Vagina (tissue), 2 donors: Measurements from ENCODE around the gene IGSF9.

ENCODE experiments used
- POLR2A ChIP-seq, 2 donors: fragments of 450-650 bp; IDR thresholded peaks; one replicate each; pipeline ENCODE4 v1.6.1; 2017; ENCODE audit warnings: antibody characterized with exemption in 2 of 2, mild to moderate bottlenecking in 2 of 2, moderate library complexity in 2 of 2
- POLR2AphosphoS5 ChIP-seq, 2 donors: sonication (generic); formaldehyde crosslinking; IDR thresholded peaks; one replicate each; pipeline ENCODE4 v1.9.0; 2017; ENCODE audit warnings: antibody characterized with exemption in 2 of 2, mild to moderate bottlenecking in 2 of 2, low read depth in 1 of 2; ENCODE audit not compliant: insufficient read depth in 1 of 2
- TF ChIP-seq, protein P1 (sequence below), 3 experiments: fragments of 450-650 bp in 2 of 3; fragments of 200-600 bp in 1 of 3; sonication (generic) in 1 of 3; IDR thresholded peaks; one replicate each; pipeline ENCODE4 v1.5.1; 2017 to 2019; ENCODE audit warnings: antibody characterized with exemption in 3 of 3, mild to moderate bottlenecking in 2 of 3, moderate library complexity in 2 of 3

DNA sequence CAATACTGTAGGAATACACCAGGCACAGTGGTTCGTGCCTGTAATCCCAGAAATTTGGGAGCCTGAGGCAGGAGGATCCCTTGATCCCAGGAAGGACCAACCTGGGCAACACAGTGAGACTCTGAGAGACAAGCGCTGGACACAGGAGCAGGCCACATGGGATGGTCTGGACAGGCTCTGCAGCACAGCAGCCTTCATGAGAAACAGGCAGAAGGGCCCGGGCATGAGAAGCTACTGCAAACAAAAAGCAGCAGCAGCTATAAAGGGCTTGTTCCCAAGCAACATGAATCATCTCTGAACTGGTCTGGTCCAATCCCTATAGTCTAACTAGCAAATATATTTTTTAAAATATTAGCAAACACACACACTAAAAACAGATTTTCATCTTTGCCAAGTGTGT lies 44.2 kb upstream of the IGSF9 start:
- TF ChIP-seq, protein P1, sequence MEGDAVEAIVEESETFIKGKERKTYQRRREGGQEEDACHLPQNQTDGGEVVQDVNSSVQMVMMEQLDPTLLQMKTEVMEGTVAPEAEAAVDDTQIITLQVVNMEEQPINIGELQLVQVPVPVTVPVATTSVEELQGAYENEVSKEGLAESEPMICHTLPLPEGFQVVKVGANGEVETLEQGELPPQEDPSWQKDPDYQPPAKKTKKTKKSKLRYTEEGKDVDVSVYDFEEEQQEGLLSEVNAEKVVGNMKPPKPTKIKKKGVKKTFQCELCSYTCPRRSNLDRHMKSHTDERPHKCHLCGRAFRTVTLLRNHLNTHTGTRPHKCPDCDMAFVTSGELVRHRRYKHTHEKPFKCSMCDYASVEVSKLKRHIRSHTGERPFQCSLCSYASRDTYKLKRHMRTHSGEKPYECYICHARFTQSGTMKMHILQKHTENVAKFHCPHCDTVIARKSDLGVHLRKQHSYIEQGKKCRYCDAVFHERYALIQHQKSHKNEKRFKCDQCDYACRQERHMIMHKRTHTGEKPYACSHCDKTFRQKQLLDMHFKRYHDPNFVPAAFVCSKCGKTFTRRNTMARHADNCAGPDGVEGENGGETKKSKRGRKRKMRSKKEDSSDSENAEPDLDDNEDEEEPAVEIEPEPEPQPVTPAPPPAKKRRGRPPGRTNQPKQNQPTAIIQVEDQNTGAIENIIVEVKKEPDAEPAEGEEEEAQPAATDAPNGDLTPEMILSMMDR (IDR thresholded peaks at IDR 0.05), result no peak
- TF ChIP-seq POLR2A (IDR thresholded peaks at IDR 0.05), result no peak
- no peak for TF ChIP-seq POLR2AphosphoS5 (IDR thresholded peaks at IDR 0.05; ENCODE audit: insufficient read depth in 1 of 2, low read depth in 1 of 2)
